Hepatocyte (in vitro differentiated cells): ENCODE results near the gene CALML5. TPM values are rescaled to one million over a fixed set of nuclear protein-coding genes. Genes with fewer than 3 reads are reported as not detected.

Source experiments
- DNase-seq: peaks from one replicate; pipeline ENCODE4 v3.0.0-alpha.2; 2016; ENCODE audit warnings: low spot score
- H2AFZ ChIP-seq: fragments of 200-600 bp; sonication (generic); 2 replicates; pipeline ENCODE4 v1.6.0; 2016; ENCODE audit warnings: antibody characterized with exemption, mild to moderate bottlenecking
- H3K27ac ChIP-seq: fragments of 200-600 bp; sonication (generic); 2 replicates; pipeline ENCODE4 v1.5.1; 2016; ENCODE audit warnings: mild to moderate bottlenecking
- H3K27me3 ChIP-seq: fragments of 200-600 bp; sonication (generic); 2 replicates; pipeline ENCODE4 v1.6.1; 2016
- H3K36me3 ChIP-seq: fragments of 200-600 bp; sonication (generic); replicated peaks from 2 replicates; pipeline ENCODE4 v1.5.1; 2016; ENCODE audit warnings: low read depth; ENCODE audit not compliant: insufficient read depth
- H3K4me1 ChIP-seq: fragments of 200-600 bp; sonication (generic); 2 replicates; pipeline ENCODE4 v1.5.1; 2016; ENCODE audit warnings: mild to moderate bottlenecking, moderate library complexity; ENCODE audit not compliant: insufficient read depth
- H3K4me2 ChIP-seq: fragments of 200-600 bp; sonication (generic); 2 replicates; pipeline ENCODE4 v1.6.0; 2016
- H3K4me3 ChIP-seq: fragments of 200-600 bp; sonication (generic); 2 replicates; pipeline ENCODE4 v1.5.1; 2016; ENCODE audit warnings: mild to moderate bottlenecking
- H3K79me2 ChIP-seq: fragments of 200-600 bp; sonication (generic); 2 replicates; pipeline ENCODE4 v1.6.0; 2017; ENCODE audit warnings: mild to moderate bottlenecking
- H3K9me2 ChIP-seq: fragments of 200-600 bp; sonication (generic); replicated peaks from 2 replicates; pipeline ENCODE4 v1.6.0; 2017; ENCODE audit warnings: mild to moderate bottlenecking; ENCODE audit not compliant: insufficient read depth
- H3K9me3 ChIP-seq: fragments of 200-600 bp; sonication (generic); 2 replicates; pipeline ENCODE4 v1.5.1; 2016; ENCODE audit warnings: low read depth, mild to moderate bottlenecking
- H4K20me1 ChIP-seq: fragments of 200-600 bp; sonication (generic); 2 replicates; pipeline ENCODE4 v1.6.0; 2016; ENCODE audit warnings: mild to moderate bottlenecking; ENCODE audit not compliant: insufficient read depth, poor library complexity, severe bottlenecking
- EZH2 ChIP-seq: fragments of 200-600 bp; sonication (generic); IDR thresholded peaks from 2 replicates; pipeline ENCODE4 v1.6.1; 2016; ENCODE audit warnings: antibody characterized with exemption, mild to moderate bottlenecking, borderline replicate concordance
- EZH2phosphoT487 ChIP-seq: fragments of 200-600 bp; sonication (generic); IDR thresholded peaks from one replicate; pipeline ENCODE4 v1.6.1; 2018; ENCODE audit warnings: antibody characterized with exemption, mild to moderate bottlenecking, low read depth, moderate library complexity; ENCODE audit not compliant: unreplicated experiment, severe bottlenecking
- WGBS: methylation state at CpG from one replicate; pipeline ENCODE4 v1.1.6; 2016; ENCODE audit warnings: low lambda C conversion rate; ENCODE audit errors: missing lambda C conversion rate; 5-methylcytosine and 5-hydroxymethylcytosine counted together
- polyA plus RNA-seq: library from polyadenylated mRNA; unstranded; fragments of >200 nt; fragmentation: Nextera tagmentation; extraction: Ambion mirVana; gene quantifications from 2 replicates; pipeline ENCODE4 v1.2.1, GENCODE V29; 2016
- total RNA-seq: library from RNA; depleted of rRNA; stranded (reverse); fragments of >200 nt; gene quantifications from 2 replicates; pipeline ENCODE4 v1.2.3, GENCODE V29; 2014
- TF ChIP-seq, protein P1 (sequence below): fragments of 200-600 bp; sonication (generic); IDR thresholded peaks from 2 replicates; pipeline ENCODE4 v1.5.1; 2016; ENCODE audit warnings: antibody characterized with exemption, mild to moderate bottlenecking; ENCODE audit not compliant: poor library complexity

Gene CALML5
- total and polyA plus RNA-seq, 2 experiments from 2014 or later: not detected

- no peaks in the 10 kb centered on the region for H3K36me3 ChIP-seq
- H3K9me3 ChIP-seq: no peaks in the 10 kb centered on the region
- no peak overlapping the region for H3K4me2 ChIP-seq
- peaks cover 45% of the 10 kb centered on the region for H3K4me1 ChIP-seq
- no peak overlapping the region for H3K4me3 ChIP-seq
- H3K27ac ChIP-seq: peak overlapping the region; percentile 100
- WGBS: 88% methylated on average over 1 of the region's 1 CpG
- H3K79me2 ChIP-seq: no peaks in the 10 kb centered on the region
- no peak for DNase-seq
- H2AFZ ChIP-seq: no peak overlapping the region
- no peak for TF ChIP-seq EZH2phosphoT487
- TF ChIP-seq, protein P1, sequence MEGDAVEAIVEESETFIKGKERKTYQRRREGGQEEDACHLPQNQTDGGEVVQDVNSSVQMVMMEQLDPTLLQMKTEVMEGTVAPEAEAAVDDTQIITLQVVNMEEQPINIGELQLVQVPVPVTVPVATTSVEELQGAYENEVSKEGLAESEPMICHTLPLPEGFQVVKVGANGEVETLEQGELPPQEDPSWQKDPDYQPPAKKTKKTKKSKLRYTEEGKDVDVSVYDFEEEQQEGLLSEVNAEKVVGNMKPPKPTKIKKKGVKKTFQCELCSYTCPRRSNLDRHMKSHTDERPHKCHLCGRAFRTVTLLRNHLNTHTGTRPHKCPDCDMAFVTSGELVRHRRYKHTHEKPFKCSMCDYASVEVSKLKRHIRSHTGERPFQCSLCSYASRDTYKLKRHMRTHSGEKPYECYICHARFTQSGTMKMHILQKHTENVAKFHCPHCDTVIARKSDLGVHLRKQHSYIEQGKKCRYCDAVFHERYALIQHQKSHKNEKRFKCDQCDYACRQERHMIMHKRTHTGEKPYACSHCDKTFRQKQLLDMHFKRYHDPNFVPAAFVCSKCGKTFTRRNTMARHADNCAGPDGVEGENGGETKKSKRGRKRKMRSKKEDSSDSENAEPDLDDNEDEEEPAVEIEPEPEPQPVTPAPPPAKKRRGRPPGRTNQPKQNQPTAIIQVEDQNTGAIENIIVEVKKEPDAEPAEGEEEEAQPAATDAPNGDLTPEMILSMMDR: no peak
- TF ChIP-seq EZH2: no peak
- no peaks in the 10 kb centered on the region for H3K27me3 ChIP-seq
- no peaks in the 10 kb centered on the region for H3K9me2 ChIP-seq
- no peaks in the 10 kb centered on the region for H4K20me1 ChIP-seq
These were observed 45.6 kb upstream of the CALML5 start for GRCh38 chr10:5545011-5545410.

DNA sequence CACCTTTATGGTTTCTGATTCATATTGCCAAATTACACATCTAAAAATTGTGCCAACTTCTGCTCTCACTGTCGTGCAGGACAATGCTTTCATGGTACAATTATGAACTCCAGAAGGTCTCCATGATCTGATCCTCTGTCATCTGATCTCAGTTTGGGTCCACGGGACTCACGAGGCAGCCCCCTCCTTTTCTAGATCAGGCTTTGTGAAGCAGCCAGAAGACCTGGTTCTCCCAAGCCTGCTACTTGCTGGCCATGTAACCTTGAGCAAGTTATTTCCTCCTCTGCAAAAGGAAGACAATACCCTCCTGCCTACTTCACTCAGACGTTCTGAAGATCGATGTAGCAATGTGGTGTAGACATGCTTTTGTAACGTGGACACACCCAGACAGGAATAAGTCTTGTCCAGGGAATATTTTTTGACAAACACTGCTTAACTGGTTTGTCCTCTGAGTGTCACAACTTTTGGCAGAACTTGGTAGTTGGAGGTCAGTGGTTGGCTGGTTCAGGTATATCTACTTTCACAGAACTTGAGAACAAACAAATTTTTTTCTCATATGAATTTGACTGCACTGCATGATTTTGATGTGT, 44.9 kb upstream of the CALML5 start:
- peaks cover 42% of the 10 kb centered on the region for H3K4me1 ChIP-seq
- peak overlapping the region; percentile 100 for H3K27ac ChIP-seq
- no peaks in the 10 kb centered on the region for H3K27me3 ChIP-seq
- no peak overlapping the region for H2AFZ ChIP-seq
- H3K4me2 ChIP-seq: no peak overlapping the region
- no peaks in the 10 kb centered on the region for H3K36me3 ChIP-seq
- no peaks in the 10 kb centered on the region for H3K79me2 ChIP-seq
- 87% methylated on average over 6 of the region's 6 CpGs for WGBS
- no peaks in the 10 kb centered on the region for H4K20me1 ChIP-seq
- H3K9me3 ChIP-seq: no peaks in the 10 kb centered on the region
- no peak for DNase-seq
- H3K4me3 ChIP-seq: no peak overlapping the region
- no peaks in the 10 kb centered on the region for H3K9me2 ChIP-seq
- TF ChIP-seq EZH2 (no peak), EZH2phosphoT487 (no peak)
- TF ChIP-seq, protein P1: no peak

DNA sequence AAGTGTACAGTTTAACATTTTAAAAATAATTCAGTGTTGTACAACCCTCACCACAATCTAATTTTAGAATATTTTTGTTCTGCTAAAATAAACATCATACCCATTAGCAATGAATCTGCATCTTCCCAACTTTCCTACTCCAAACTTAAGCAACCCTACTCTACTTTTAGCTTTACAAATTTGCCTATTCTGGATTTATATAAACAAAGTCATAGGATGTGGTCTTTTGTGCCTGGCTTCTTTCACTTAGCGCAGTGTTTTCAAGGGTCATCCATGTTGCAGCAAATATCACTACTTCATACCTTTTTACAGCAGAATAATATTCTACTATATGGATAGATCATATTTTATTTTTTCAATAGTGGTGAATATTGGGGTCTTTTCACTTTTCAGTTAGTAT, 44.3 kb upstream of the CALML5 start:
- Histone ChIP-seq H3K4me3 (no peak overlapping the region), H3K4me1 (peaks cover 46% of the 10 kb centered on the region), H2AFZ (no peak overlapping the region), H3K4me2 (no peak overlapping the region), H3K27me3 (no peaks in the 10 kb centered on the region), H3K27ac (no peak overlapping the region), H4K20me1 (no peaks in the 10 kb centered on the region), H3K9me2 (no peaks in the 10 kb centered on the region), H3K9me3 (no peaks in the 10 kb centered on the region), H3K79me2 (no peaks in the 10 kb centered on the region), H3K36me3 (no peaks in the 10 kb centered on the region)
- WGBS: 98% methylated on average over 1 of the region's 1 CpG
- DNase-seq: no peak
- TF ChIP-seq, protein P1: no peak

DNA sequence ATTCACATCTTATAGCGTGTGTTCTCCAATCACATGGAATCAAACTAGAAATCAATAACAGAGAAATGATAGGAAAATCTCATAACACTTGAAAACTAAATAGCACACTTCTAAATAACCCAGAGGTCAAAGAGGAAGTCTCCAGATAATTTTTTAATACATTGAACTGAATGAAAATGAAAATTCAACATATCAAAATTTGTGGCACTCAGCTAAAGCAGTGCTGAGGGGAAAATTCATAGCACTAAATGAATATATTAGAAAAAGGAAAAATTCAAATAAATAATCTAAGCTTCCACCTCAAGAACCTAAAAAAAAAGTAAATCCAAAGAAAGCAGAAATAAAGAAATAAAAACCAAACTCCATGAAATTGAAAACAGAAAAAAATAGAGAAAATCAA, 42.7 kb upstream of the CALML5 start:
- 98% methylated on average over 1 of the region's 1 CpG for WGBS
- Histone ChIP-seq H3K36me3 (no peaks in the 10 kb centered on the region), H3K79me2 (no peaks in the 10 kb centered on the region), H3K27me3 (no peaks in the 10 kb centered on the region), H2AFZ (no peak overlapping the region), H3K27ac (no peak overlapping the region), H4K20me1 (no peaks in the 10 kb centered on the region), H3K9me3 (no peaks in the 10 kb centered on the region), H3K9me2 (no peaks in the 10 kb centered on the region), H3K4me1 (peaks cover 32% of the 10 kb centered on the region), H3K4me2 (no peak overlapping the region), H3K4me3 (no peak overlapping the region)
- TF ChIP-seq, protein P1: no peak
- TF ChIP-seq EZH2phosphoT487 (no peak), EZH2 (no peak)
- DNase-seq: no peak
